Measurements from ENCODE around the gene CCDC30.
"Not testable (repeated sequence)": the region's sequence is repeated elsewhere in the genome, so short reads cannot be mapped to it uniquely, and the experiment has no call there.

The CCDC30 gene

GRCh38 chr1:42660907-42661500, 197.9 kb downstream of the CCDC30 start:
- no peak for DNase-seq

- DNase-seq = no peak
Observed at GRCh38 chr1:42669936-42670335, 206.8 kb downstream of the CCDC30 start.

DNA sequence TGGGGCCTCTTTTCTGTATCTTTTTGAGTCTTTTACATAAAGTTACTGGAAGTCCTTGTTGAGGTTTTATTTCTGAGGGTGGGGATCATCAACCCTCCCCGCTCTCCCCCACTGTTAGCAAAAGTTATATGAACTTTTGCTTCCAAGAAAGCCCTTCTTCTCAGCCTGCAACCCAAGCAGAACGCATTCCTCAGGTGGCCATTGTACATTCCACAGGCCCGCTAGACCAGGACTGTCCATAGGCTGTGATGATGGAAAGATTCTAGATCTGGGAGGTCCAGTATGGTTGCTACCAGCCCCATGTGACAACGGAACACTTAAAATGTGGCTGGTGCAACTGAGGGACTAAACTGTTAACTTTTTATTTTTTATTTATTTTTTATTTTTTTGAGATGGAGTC, 207.3 kb downstream of the CCDC30 start:
- DNase-seq = no peak

GRCh38 chr1:42674214-42674613, 211.1 kb downstream of the CCDC30 start:
- DNase-seq = no peak

- DNase-seq = no peak
Observed at GRCh38 chr1:42674682-42675081, 211.6 kb downstream of the CCDC30 start.

DNA sequence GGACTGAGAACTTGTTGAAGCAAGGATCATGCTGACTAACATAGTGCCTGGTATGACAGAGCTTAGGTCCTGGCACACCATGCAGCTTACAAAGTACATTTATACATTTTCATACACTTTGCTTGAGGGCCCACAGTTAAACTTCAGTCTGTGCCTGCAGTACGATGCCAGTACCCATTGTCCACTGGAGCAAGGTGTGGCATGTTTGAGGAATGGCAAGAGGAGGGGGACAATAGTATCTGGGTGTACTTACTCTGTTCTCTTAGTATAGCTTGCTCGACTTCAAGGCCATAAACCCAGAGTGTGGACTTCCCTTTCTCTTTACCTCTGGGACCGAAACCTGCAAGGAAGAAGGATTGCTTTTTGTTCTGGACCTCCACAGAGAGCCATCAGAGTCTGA, 212.4 kb downstream of the CCDC30 start:
- DNase-seq = no peak

- DNase-seq = no peak
Observed at GRCh38 chr1:42676534-42677087, 213.5 kb downstream of the CCDC30 start.

GRCh38 chr1:42679364-42679983, 216.4 kb downstream of the CCDC30 start:
- no peak for DNase-seq

- DNase-seq = no peak
Observed at GRCh38 chr1:42680055-42680454, 217.0 kb downstream of the CCDC30 start.

DNA sequence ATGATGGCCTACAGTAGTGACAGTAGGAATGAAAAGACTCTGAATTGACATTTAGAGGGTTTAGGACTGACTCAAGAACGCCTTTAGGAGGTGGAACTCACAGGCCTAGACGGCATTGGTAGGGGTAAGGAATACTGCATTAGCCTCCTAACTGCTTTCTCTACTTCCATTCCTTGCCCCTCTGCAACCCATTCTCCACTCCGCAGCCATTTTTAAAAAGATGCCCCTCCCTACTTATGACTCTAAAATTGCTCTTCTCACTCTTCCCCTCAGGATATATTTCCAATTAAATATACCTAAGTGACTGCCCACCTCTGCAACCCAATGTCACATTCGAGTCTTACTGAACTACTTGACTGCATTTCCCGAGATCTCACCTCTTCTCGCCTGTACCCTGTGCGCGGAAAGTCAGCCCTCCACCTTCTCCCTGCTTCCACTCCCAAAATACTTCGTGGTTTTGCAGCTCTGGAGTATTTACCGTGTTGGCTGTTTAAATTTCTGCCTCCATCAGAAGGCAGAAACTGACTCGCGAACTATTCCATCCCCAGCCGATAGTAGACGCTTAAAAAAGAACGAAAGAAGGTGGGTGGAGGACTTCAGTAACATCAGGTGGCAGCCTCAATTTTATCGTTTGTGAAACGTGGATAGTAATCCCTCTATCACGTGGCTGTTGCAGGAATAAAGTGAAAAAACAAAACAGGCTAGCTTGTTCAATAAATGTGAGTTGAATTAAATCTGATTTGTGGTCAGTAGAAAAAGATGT, 218.0 kb downstream of the CCDC30 start:
- DNase-seq = no peak

DNA sequence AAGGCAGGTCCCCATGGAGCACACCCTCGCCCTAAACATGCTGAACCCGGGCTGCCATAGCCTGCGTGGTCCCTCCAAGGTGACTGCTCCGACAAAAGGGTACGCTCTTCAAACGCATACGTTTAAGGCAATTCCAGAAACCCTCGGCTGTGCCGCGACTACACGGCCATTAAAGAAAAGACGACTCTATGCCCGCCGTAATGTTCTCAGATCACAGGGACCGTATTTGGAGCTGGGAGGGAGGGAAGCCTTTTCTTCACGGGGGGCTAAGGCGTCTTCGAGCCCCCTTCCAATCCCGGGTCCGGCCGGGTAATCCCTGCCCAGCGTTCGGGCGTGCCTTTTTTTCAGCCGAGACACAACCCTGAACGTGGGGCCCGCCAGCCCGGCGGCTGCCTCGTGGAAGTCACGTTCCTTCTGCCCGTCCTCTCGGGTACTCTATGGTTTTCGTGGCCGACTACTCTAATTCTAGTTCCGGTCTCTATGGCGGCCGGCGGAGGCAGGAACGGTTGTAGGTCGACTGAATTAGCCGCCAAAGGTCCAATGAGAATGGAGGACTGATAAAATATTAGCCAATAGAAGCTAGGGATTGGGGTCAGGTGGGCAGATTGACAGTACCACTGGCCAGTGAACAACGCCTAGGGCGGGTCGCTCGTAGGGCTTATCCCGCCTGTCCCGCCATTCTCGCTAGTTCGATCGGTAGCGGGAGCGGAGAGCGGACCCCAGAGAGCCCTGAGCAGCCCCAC, 218.8 kb downstream of the CCDC30 start, which contains the start of gene YBX1:
Gene YBX1 (plus strand): TSS at position 678 of the 743 bp plus-strand sequence. CDS start 148 bp downstream, outside the sequence.
- peak; percentile 94 for DNase-seq

- not testable (repeated sequence) for DNase-seq
Observed at GRCh38 chr1:42682484-42682738, 219.3 kb downstream of the CCDC30 start.

DNA sequence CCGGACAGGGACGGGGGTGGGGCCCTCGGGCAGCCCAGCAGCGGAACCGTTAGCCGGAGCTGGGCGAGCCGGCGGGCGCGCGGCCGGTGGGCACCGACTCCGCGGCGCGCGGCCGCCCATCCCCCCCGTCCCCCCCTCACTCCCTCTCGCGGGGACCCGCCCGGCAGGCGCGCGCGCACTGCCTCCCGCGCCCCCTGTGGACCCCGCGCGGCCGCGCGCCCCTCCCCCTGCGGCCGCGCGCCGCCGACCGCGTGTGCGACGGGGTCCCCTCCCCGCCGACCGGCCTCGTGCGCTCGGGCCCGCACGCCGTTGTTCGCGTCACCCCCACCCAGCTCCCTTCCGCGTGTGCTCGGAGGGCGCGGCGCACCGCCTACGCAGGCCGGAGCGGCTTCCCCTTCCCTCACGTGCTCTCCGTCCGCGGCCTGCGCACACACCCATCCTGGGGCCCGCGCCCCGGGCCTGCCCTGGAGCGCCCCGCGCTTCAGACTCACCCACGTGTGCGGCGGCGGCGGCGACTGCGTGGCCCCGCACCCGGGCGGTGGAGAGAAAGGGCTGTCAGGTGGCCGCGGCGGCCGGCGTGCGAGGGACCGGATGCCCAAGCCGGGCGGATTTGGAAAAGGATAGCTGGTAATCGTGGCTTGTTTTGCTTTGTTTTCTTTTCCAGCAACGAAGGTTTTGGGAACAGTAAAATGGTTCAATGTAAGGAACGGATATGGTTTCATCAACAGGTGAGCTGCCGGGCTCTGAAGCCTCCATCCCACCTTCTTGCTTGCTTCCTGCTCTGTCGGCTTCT, 219.8 kb downstream of the CCDC30 start:
- peak; percentile 52 for DNase-seq

DNA sequence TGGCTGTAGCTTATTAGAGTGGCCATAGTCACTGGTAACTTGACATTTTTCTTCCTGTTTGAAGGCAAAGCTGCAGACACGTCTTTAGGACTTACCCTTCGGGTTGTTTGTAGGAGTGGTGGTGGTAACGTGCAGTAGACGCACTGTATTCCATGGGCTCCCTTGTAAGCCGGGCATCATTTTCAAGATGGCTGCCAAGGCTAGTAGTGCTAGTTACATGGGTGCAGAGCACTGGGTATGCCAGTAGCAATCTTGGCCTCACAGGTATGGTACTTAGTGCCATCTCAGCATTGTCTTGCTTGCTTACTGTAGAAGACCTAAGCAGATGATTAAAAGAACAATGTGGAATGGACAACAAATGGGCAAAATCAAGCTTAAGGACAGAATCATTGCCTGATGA, 221.1 kb downstream of the CCDC30 start:
- no peak for DNase-seq

- no peak for DNase-seq
Observed at GRCh38 chr1:42686418-42686817, 223.3 kb downstream of the CCDC30 start.

GRCh38 chr1:42689912-42690311, 226.8 kb downstream of the CCDC30 start:
- no peak for DNase-seq

- no peak for DNase-seq
Observed at GRCh38 chr1:42690477-42691156, 227.5 kb downstream of the CCDC30 start.

- DNase-seq = no peak
Observed at GRCh38 chr1:42691157-42691498, 228.0 kb downstream of the CCDC30 start.

GRCh38 chr1:42692461-42692860, 229.4 kb downstream of the CCDC30 start:
- DNase-seq = no peak

DNA sequence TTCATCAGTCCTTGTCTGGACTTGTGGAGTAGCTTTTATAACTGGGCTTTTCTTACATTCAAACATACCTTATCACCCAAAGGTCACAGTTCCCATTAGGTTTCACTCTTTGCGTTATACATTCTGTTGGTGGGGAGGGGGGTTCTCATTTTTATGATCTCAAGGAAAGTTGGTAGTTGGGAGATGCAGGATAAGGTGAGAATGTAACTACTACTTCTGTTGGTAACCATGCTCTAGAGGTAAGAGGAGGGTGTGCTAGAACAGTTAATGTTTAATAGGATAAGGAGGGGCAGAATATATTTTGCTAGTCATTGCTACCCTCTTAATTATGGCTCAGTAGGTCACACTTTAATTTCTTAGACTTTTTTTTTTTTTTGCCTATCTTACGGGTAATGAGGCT, 229.8 kb downstream of the CCDC30 start:
- DNase-seq = no peak

DNA sequence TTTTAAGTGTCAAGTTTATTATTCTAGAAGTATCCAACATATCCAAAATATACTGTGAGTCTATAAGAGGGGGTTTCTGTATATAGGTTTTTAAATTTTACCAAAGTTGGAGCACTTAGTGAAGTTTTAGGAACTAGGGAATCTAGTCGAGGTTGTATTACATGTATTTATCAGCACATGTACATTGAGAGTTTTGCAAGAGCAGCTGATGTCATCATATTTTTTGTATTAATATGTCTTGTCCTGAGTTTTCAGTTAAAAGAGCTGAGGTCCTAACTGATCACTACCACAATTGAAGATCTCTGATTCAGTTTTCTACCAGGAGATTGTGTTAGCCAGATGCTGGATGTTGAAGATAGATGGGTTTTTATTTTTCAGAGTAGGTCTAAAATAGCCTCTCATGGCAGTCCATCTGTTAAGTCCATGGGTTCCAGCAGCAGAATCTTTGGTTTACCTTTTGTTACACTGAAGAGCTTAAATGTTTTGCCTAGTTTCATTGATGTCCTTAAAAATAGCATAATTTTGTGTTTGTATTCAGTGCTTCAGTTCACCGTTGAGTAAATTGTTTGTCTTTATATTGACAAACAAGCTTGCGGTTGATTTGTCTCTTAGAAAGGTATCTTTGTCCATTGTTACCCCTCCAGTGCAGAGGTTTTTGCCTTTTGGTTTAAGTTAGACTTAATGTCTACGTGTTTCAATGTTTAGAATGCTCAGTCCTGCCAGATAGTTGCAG, 235.2 kb downstream of the CCDC30 start:
- no peak for DNase-seq
